Activated CD4-positive, alpha-beta T cell treated with anti-CD3 and anti-CD28 coated beads, Interleukin-2, amount 10 ng/mL, durations not matched to agents 24 days and 14 days (primary cell): Measurements from ENCODE around the gene RITA1. TPM values are rescaled to one million over a fixed set of nuclear protein-coding genes. Genes with fewer than 3 reads are reported as not detected.
"Not testable (repeated sequence)": the region's sequence is repeated elsewhere in the genome, so short reads cannot be mapped to it uniquely, and the experiment has no call there.

Source experiments
- DNase-seq: peaks from one replicate; pipeline ENCODE4 v3.0.0; 2022
- H3K27ac Mint-ChIP-seq: one replicate; pipeline ENCODE4 v1.8.0; 2022; ENCODE audit warnings: mild to moderate bottlenecking, mixed read lengths
- H3K27me3 Mint-ChIP-seq: one replicate; pipeline ENCODE4 v1.8.0; 2022; ENCODE audit warnings: mixed read lengths
- H3K36me3 Mint-ChIP-seq: one replicate; pipeline ENCODE4 v1.8.0; 2022; ENCODE audit warnings: low read depth, mild to moderate bottlenecking, mixed read lengths
- H3K4me1 Mint-ChIP-seq: one replicate; pipeline ENCODE4 v1.8.0; 2021; ENCODE audit warnings: mixed read lengths
- H3K4me3 Mint-ChIP-seq: one replicate; pipeline ENCODE4 v1.8.0; 2022; ENCODE audit warnings: mild to moderate bottlenecking, moderate library complexity, mixed read lengths
- H3K9me3 Mint-ChIP-seq: one replicate; pipeline ENCODE4 v1.8.0; 2021; ENCODE audit warnings: mixed read lengths
- intact Hi-C: fragments of 100-400 bp; cut with micrococcal nuclease; formaldehyde crosslinking; loops from one replicate; pipeline ENCODE4 v1.15.1; 2023
- total RNA-seq: library from RNA; stranded (reverse); gene quantifications from 2 replicates; pipeline ENCODE4 v1.2.3, GENCODE V29; 2022

The RITA1 gene
- total RNA-seq, 1 donor from 2014 or later: 25.5 TPM

DNA sequence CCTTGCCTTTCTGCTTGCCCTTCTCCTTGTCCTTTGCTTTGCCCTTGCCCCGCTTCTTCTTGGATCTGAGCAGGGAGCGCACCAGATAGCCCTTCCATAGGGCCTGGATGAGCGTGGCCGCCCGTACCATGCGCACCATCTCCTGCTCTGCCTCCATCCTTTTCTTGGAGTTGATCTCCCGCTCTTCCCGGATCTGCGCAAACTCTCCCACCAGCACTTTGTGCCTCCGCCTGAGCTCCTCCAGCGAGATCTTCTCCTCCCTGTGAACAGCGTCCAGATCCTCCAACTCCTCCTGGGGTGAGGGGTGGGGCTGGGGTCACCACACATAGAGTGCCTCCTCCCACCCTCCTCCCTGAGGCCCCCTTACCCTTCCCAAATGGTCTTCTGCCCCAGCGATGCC, 10.1 kb downstream of the RITA1 start:
- Mint-ChIP-seq H3K27me3 (no peaks in the 10 kb centered on the region), H3K4me1 (peaks cover 16% of the 10 kb centered on the region), H3K27ac (no peak overlapping the region), H3K36me3 (peaks cover 15% of the 10 kb centered on the region), H3K9me3 (no peaks in the 10 kb centered on the region), H3K4me3 (no peak overlapping the region)
- no peak for DNase-seq
- intact Hi-C loops: no loop called here

DNA sequence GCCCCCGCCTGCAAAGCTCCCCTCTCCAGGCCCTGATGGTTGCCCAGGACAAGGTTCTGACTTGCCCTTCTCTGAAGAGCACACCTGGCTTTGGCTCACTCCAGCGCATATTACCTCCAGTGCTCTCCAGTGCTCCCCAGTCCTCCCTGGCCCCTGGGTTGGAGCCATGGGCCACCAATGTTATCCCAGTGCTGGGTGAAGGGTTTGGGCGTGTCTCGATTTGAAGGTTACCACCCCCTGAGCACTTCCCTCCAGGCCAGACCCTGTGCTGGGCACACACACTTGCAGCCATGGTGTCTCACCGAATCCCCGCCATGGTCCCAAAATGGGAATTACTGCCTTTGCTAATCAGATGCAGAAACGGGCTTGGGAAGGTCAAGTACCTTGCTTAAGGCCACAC, 11.1 kb downstream of the RITA1 start:
- intact Hi-C loops: loop anchor here (1.0 kb wide), 1 partner anchor 229 kb away; no protein-coding TSS in a partner anchor
- H3K9me3 Mint-ChIP-seq: no peaks in the 10 kb centered on the region

DNA sequence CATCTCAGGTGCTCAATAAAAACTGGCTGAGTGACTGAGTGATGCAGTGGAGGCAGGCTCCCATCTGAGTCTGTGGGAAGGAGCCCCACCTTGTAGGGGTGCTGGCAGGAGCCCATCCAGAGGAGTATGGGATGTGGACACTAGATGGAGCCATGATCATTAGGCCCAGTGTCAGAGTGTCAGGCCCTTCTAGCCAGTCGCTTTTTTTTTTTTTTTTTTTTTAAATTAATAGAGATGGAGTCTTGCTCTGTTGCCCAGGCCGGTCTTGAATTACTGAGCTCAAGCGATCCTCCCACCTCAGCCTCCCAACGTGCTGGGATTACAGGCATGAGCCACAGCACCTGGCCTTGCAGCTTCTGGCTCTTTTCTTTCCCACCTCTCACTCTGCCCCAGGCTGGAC, 11.5 kb downstream of the RITA1 start:
- no peak overlapping the region for H3K4me3 Mint-ChIP-seq
- H3K4me1 Mint-ChIP-seq: peaks cover 15% of the 10 kb centered on the region
- no peaks in the 10 kb centered on the region for H3K9me3 Mint-ChIP-seq

More for the DNA sequence above, 11.1 kb downstream of the RITA1 start:
- Mint-ChIP-seq H3K4me1 (peaks cover 15% of the 10 kb centered on the region), H3K27me3 (no peaks in the 10 kb centered on the region), H3K36me3 (peaks cover 12% of the 10 kb centered on the region), H3K4me3 (no peak overlapping the region), H3K27ac (no peak overlapping the region)
- DNase-seq: no peak

DNA sequence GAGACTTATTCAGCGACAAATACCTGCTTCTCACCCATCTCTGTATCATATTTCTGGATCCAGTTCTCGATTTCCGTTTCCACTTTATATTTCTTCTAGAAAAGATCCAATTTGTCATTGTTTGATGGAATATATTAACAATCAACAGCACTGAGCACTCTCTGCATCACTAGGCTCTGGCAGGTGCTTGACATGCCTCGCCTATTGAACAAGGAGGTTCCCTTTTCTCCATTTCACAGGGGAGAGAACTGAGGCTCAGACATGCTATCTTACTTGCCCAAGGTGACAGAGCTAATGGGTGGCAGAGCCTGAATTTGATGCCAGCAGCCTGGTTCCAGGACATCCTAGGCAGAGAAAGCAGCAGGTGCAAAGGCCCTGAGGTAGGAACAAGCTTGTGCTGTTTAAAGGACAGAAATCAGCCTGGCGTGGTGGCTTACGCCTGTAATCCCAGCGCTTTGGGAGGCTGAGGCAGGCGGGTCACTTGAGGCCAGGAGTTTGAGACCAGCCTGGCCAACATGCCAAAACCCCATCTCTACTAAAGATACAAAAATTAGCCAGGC, 12.1 kb downstream of the RITA1 start:
- Mint-ChIP-seq H3K27ac (no peak overlapping the region), H3K4me3 (no peak overlapping the region), H3K9me3 (no peaks in the 10 kb centered on the region), H3K27me3 (no peaks in the 10 kb centered on the region), H3K4me1 (peaks cover 17% of the 10 kb centered on the region), H3K36me3 (peaks cover 4% of the 10 kb centered on the region)
- intact Hi-C loops: loop anchor here (1.0 kb wide), 1 partner anchor 36 kb away; no protein-coding TSS in a partner anchor
- no peak for DNase-seq

More for the DNA sequence above, 11.5 kb downstream of the RITA1 start:
- DNase-seq: peak; percentile 90
- Mint-ChIP-seq H3K27me3 (no peaks in the 10 kb centered on the region), H3K27ac (no peak overlapping the region), H3K36me3 (peaks cover 10% of the 10 kb centered on the region)
- intact Hi-C loops: loop anchor here (1.0 kb wide), 2 partner anchors 36 to 228 kb away; no protein-coding TSS in a partner anchor

DNA sequence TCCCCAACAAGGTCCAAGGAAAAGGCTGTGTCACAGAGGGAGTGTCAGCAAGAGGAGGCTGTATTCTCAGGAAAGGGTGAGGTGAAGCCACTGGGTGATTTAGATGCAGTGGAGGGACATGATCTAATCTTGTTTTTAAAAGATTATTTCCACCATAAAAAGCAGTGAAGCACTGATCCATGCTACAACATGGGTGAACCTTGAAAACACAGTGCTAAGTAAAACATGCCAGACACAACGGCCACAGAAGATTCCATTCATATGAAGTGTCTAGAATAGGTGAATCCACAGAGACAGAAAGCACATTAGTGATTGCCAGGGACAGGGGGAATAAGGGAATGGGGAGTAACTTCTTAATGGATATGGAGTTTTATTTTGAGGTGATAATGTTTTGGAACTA, 12.8 kb downstream of the RITA1 start:
- intact Hi-C loops: no loop called here
- H3K27ac Mint-ChIP-seq: no peak overlapping the region
- H3K27me3 Mint-ChIP-seq: no peaks in the 10 kb centered on the region
- no peaks in the 10 kb centered on the region for H3K9me3 Mint-ChIP-seq
- no peak overlapping the region for H3K4me3 Mint-ChIP-seq
- peaks cover 17% of the 10 kb centered on the region for H3K4me1 Mint-ChIP-seq
- no peak for DNase-seq
- peaks cover 4% of the 10 kb centered on the region for H3K36me3 Mint-ChIP-seq

DNA sequence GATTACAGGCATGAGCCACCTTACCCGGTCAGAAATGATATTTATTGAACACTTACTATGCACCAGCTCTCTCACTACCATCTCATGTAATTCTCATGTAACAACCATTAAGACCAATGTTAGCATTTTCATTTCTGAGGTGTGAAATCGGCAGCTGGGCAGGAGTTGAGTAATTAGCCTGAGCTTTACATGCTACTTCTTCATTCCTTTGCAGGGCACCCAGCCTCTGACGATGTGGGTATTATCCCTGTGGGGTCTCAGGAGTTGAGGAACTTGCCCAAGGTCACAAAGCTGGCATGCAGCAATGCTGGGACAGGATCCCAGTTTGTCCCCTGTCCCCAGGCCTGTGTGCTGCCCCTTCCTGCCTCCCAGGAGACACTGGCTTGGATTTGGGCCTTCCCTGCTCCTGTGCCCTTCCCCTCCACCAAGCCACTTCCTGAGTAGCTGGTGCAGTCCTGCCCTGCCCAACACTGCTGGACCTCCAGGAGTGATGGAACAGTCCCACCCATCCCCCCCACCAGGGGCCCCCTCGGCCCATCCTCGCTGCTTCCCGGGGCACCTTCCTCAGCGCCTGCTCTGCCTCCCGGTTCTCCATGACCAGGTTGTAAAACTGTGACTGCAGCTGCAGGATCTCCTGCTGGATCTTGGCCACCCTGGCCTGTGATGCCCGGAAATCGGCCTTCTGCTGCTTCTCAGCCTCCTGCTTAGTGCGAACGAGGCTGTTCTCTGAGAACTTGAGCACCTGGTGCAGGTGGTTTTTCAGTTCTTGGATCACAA, 14.7 kb downstream of the RITA1 start:
- peaks cover 15% of the 10 kb centered on the region for H3K4me1 Mint-ChIP-seq
- H3K4me3 Mint-ChIP-seq: no peak overlapping the region
- intact Hi-C loops: no loop called here
- H3K9me3 Mint-ChIP-seq: no peaks in the 10 kb centered on the region
- H3K36me3 Mint-ChIP-seq: no peaks in the 10 kb centered on the region
- DNase-seq: no peak
- H3K27ac Mint-ChIP-seq: no peak overlapping the region
- H3K27me3 Mint-ChIP-seq: no peaks in the 10 kb centered on the region

DNA sequence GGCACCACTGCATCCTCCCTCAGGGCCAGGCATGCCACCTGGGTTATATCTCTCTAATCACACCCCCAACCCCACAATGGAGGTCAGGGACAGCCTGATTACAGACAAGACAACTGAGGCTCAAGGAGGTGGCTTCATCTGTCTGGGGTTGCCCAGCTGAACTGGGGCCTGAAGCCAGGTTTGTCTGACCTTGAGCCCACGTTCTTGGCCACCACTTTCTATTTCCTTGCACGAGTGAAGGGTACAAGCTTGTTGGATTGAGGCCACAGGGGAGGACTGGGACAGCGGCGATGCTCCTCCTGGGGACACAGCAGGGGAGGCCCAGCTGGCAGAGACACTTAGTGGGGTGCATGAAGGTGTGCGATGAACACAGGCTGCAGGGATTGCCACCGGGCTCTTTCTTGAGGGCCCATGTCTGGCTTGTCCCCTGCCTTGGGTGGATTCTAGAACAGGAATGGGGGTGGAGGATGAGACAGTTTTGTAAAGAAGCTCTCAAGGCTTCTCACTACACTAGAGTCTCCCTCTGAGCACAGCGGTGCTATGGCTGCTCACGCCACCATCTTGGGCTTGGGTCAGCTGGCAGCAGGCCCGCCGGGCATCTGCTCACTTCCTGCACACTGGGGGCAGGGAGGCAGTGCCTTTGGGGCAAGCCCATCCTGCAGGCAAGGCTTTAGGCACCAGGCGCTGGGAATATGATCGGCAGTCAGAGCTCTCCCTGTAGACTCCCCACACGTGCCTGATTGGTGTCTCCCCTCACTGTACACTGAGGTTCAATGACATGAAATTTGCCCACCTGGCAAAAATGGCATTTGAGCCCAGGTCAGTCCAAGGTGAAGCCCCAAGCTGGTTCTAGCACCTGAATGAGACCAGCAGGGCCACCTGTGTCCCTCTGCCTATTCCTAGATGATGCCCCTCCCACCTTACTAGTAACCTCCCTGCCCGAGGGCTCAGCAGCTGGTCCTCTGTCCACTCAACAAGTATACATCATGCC, 16.0 kb downstream of the RITA1 start:
- H3K9me3 Mint-ChIP-seq: peaks cover 3% of the 10 kb centered on the region
- peaks cover 19% of the 10 kb centered on the region for H3K4me1 Mint-ChIP-seq
- H3K27ac Mint-ChIP-seq: no peak overlapping the region
- no peak overlapping the region for H3K4me3 Mint-ChIP-seq
- no peak for DNase-seq
- H3K36me3 Mint-ChIP-seq: no peaks in the 10 kb centered on the region
- no peaks in the 10 kb centered on the region for H3K27me3 Mint-ChIP-seq
- intact Hi-C loops: no loop called here

DNA sequence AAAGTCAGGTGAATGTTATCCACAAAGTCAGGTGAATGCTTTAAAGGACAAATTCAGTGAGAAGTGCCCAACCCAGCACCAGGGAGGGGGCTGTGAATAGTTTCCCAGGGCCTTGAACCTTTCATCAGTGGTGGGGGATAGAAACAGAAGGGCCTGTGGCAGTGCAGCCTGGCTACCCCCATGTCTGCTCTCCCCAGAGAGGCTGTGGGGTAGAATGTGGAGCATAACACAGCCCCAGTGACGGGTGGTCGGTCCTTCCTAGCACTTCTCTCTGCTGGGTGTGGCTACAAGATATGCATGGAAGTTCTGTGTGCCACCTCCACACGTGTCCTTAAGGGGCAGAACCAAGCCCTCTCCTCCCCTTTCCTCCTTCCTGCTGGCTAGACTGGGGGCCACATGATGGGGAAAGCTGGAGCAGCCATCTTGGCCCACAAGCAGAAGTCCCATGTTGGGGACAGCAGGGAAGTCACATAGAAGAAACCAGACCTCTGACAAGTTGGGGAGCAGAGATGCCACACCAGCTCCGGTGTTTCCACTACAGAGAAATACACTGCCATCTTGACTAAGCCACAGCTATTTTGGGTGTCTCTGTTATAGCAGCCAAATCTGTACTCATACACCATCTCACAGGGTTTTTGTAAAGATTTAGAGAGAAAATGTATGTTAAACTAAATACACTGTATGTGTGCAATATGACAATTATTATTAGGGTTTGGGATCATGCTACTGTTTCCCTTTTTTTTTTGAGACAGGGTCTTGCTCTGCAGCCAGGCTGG, 17.0 kb downstream of the RITA1 start:
- Mint-ChIP-seq H3K4me1 (peaks cover 21% of the 10 kb centered on the region), H3K4me3 (no peak overlapping the region), H3K36me3 (peaks cover 2% of the 10 kb centered on the region), H3K27ac (no peak overlapping the region), H3K27me3 (no peaks in the 10 kb centered on the region), H3K9me3 (peaks cover 5% of the 10 kb centered on the region)
- DNase-seq: no peak
- intact Hi-C loops: no loop called here

DNA sequence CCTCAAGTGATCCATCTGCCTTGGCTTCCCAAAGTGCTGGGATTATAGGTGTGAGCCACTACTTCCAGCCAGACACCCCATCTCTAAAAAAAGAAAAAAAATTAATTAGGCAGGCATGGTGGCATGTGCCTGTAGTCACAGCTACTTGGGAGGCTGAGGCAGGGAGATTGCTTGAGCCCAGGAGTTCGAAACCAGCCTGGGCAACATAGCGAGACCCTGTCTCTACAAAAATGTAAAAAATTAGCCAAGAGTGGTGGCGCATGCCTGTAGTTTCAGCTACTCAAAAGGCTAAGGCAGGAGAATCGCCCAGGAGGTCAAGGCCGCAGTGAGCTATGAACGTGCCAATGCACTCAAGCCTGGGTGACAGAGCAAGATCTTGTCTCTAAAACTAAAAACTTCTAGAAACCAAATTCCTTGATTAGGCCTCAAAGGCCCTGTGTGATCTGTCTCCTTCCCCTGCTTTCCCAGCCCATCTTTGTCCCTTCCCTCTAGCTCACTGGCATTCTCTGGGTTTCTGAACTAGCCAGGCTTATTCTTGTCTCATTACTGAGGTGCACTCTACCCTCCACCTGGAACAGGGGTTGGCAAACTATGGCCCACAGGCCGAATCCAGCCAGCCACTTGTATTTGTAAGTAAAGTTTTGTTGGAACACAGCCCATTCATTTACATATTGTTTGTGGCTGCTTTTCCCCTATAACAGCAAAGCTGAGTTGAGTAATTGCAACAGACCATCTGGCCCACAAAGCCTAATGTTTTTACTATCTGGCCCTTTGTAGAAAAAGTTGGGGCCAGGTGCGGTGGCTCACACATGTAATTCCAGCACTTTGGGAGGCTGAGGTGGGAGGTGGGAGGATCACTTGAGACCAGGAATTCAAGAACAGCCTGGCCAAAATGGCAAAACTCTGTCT, 18.6 kb downstream of the RITA1 start:
- H3K9me3 Mint-ChIP-seq: peaks cover 5% of the 10 kb centered on the region
- no peak for DNase-seq
- peaks cover 3% of the 10 kb centered on the region for H3K36me3 Mint-ChIP-seq
- peaks cover 31% of the 10 kb centered on the region for H3K4me1 Mint-ChIP-seq
- H3K4me3 Mint-ChIP-seq: no peak overlapping the region
- H3K27me3 Mint-ChIP-seq: no peaks in the 10 kb centered on the region
- intact Hi-C loops: no loop called here
- H3K27ac Mint-ChIP-seq: peak overlapping the region; percentile 35

DNA sequence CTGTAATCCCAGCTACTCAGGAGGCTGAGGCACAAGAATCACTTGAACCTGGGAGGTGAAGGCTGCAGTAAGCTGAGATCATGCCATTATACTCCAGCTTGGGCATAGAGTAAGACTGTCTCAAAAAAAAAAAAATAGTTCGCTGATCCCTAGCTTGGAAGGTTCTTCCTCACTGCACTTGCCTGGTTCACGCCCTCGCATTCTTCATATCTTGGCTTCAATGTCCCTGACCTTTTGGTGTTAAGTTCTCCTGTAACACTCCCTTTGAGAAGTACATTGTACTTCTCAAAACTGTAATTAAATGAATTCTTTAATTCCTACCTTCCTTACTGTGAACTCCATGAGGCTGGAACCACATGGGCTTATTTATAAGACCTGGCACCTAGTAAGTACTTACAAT, 19.3 kb downstream of the RITA1 start:
- Mint-ChIP-seq H3K27me3 (no peaks in the 10 kb centered on the region), H3K27ac (no peak overlapping the region), H3K4me1 (peaks cover 37% of the 10 kb centered on the region), H3K36me3 (peaks cover 3% of the 10 kb centered on the region), H3K4me3 (no peak overlapping the region), H3K9me3 (peaks cover 5% of the 10 kb centered on the region)
- no peak for DNase-seq
- intact Hi-C loops: no loop called here

DNA sequence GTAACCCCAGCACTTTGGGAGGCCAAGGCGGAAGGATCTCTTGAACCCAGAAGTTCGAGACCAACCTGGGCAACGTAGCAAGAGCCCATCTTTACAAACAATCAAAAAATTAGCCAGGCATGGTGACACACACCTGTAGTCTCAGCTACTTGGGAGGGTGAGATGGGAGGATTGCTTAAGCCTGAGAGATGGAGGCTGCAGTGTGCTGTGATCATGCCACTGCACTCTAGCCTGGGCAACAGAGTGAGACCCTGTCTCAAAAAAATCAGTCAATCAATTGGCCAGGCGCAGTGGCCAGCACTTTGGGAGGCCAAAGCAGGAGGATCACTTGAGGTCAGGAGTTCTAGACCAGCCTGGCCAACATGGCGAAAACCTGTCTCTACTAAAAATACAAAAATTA, 21.3 kb downstream of the RITA1 start:
- intact Hi-C loops, H3K36me3 Mint-ChIP-seq, DNase-seq, H3K27ac Mint-ChIP-seq, H3K27me3 Mint-ChIP-seq, H3K9me3 Mint-ChIP-seq, H3K4me3 Mint-ChIP-seq: not testable (repeated sequence)
- peaks cover 52% of the 10 kb centered on the region for H3K4me1 Mint-ChIP-seq

DNA sequence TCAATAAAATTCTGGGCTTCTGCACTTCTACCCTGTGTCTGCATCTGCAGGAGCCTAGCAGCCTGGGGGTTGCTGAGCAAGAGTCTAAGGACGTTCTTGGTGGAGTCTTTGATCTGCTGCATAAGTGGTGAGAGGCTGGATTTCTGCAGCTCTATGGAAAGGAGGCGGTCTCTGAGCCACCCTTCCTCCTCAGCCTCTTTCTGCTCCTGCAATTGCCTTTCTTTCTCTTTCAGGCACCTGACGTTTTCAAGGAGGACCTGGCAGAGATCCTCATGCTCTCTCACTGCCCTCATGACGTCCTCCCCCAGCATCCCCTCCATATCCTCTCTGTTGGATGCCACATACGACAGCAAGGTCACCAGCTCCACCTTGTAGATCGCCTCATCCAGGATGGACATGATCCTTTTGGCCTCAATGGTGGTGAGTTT, 22.1 kb downstream of the RITA1 start:
- peaks cover 3% of the 10 kb centered on the region for H3K36me3 Mint-ChIP-seq
- peak overlapping the region; percentile 77 for H3K4me3 Mint-ChIP-seq
- H3K4me1 Mint-ChIP-seq: peaks cover 52% of the 10 kb centered on the region
- DNase-seq: peak; percentile 81
- H3K27ac Mint-ChIP-seq: peak overlapping the region; percentile 97
- no peaks in the 10 kb centered on the region for H3K27me3 Mint-ChIP-seq
- intact Hi-C loops: loop anchor here (1.0 to 2.0 kb wide), 4 partner anchors 10 to 55 kb away; partner anchors contain the start of gene TPCN1
- H3K9me3 Mint-ChIP-seq: peaks cover 5% of the 10 kb centered on the region
